K562 (cell line): Measurements from ENCODE around the gene PCDHB2. TPM values are rescaled to one million over a fixed set of nuclear protein-coding genes. Genes with fewer than 3 reads are reported as not detected.
"Not testable (repeated sequence)": the region's sequence is repeated elsewhere in the genome, so short reads cannot be mapped to it uniquely, and the experiment has no call there.

ENCODE experiments used
- ATAC-seq: fragments of 200-7000 bp; cut with Tn5 transposase; 3 replicates; pipeline ENCODE4 v1.9.1; 2020; ENCODE audit warnings: moderate library complexity
- BruUV-seq: library from RNA; stranded (reverse); fragments of 400-500 nt; replicated peaks from 2 replicates; lab custom pipeline; 2021; lab: Mats Ljungman, UMichigan
- CTCF ChIA-PET: fragments of 300-600 bp; formaldehyde crosslinking; extraction: SDS; loops from one replicate; lab custom pipeline; 2021; ENCODE audit warnings: low intra/inter-chr PET ratio; lab: Yijun Ruan, JAX
- POLR2A ChIA-PET: fragments of 300-600, 350-650 bp; sonication (Branson Sonifier 250); formaldehyde crosslinking; extraction: SDS; loops from one replicate; lab custom pipeline; 2021; ENCODE audit warnings: antibody characterized with exemption, inconsistent platforms; lab: Yijun Ruan, JAX
- DNase-seq, 4 experiments: peaks; one replicate each; pipeline versions ENCODE4 v3.0.0 to v3.0.0-alpha.2; 2011 to 2018; ENCODE audit warnings: low spot score in 3 of 4, mixed read lengths in 3 of 4; ENCODE audit errors: extremely low read depth in 1 of 4
- FAIRE-seq: peaks from 2 replicates; lab custom pipeline; 2011; peaks lifted over from hg19 to GRCh38; lab: Jason Lieb, UNC
- H2AFZ ChIP-seq: 2 replicates; pipeline ENCODE4 v1.6.0; 2011; ENCODE audit warnings: low read depth, low read length, control low read depth, inconsistent platforms
- H3K27ac ChIP-seq: fragments of 200-600 bp; 3 replicates; pipeline ENCODE4 v1.8.0; 2011; ENCODE audit warnings: low read depth, mild to moderate bottlenecking, control low read depth, inconsistent platforms, low read length, moderate library complexity, mixed read lengths; ENCODE audit errors: extremely low read depth
- H3K27me3 ChIP-seq, 2 experiments: fragments of 300-600 bp in 1 of 2; 2 replicates in 1 of 2; 3 replicates in 1 of 2; pipeline versions ENCODE4 v1.6.0 to v1.8.0; 2011; ENCODE audit warnings: inconsistent platforms in 2 of 2, low read length in 2 of 2, mild to moderate bottlenecking in 1 of 2, mixed read lengths in 1 of 2, moderate library complexity in 1 of 2; ENCODE audit not compliant: control insufficient read depth in 2 of 2, insufficient read depth in 2 of 2
- H3K36me3 ChIP-seq: fragments of 300-600 bp; 3 replicates; pipeline ENCODE4 v1.8.0; 2011; ENCODE audit warnings: mild to moderate bottlenecking, low read length, inconsistent platforms; ENCODE audit not compliant: control insufficient read depth, insufficient read depth
- H3K4me1 ChIP-seq, 2 experiments: fragments of 200-600 bp in 1 of 2; replicated peaks in 1 of 2; 2 replicates in 1 of 2; 3 replicates in 1 of 2; pipeline versions ENCODE4 v1.5.1 to v1.8.0; 2011; ENCODE audit warnings: inconsistent platforms in 2 of 2, low read length in 2 of 2, mild to moderate bottlenecking in 1 of 2, mixed read lengths in 1 of 2, moderate library complexity in 1 of 2; ENCODE audit not compliant: control insufficient read depth in 2 of 2, insufficient read depth in 2 of 2
- H3K4me2 ChIP-seq: 2 replicates; pipeline ENCODE4 v1.6.1; 2011; ENCODE audit warnings: low read length, control low read depth, inconsistent platforms, mixed read lengths; ENCODE audit not compliant: insufficient read depth
- H3K4me3 ChIP-seq: fragments of 200-600 bp; sonication (generic), shearing (Covaris generic); 2 replicates; pipeline ENCODE4 v1.5.1; 2016; ENCODE audit warnings: control low read depth, inconsistent platforms
- H3K79me2 ChIP-seq: fragments of 200-600 bp; 3 replicates; pipeline ENCODE4 v1.8.0; 2011; ENCODE audit warnings: low read length, inconsistent platforms; ENCODE audit not compliant: control insufficient read depth, insufficient read depth
- H3K9ac ChIP-seq, 2 experiments: 2 replicates each; pipeline versions ENCODE4 v1.6.0 to v1.6.1; 2011; ENCODE audit warnings: low read depth in 2 of 2, low read length in 2 of 2, control low read depth in 1 of 2, inconsistent platforms in 1 of 2, mild to moderate bottlenecking in 1 of 2, mixed read lengths in 1 of 2; ENCODE audit not compliant: insufficient read depth in 1 of 2
- H3K9me1 ChIP-seq: one replicate; pipeline ENCODE4 v1.6.0; 2011; ENCODE audit warnings: inconsistent platforms, mild to moderate bottlenecking, low read length, moderate library complexity; ENCODE audit not compliant: control insufficient read depth, insufficient read depth
- H3K9me3 ChIP-seq: replicated peaks from 2 replicates; pipeline ENCODE4 v1.5.1; 2011; ENCODE audit warnings: low read depth, low read length, inconsistent platforms; ENCODE audit not compliant: control insufficient read depth, insufficient read depth
- H4K20me1 ChIP-seq: replicated peaks from 2 replicates; pipeline ENCODE4 v1.6.1; 2011; ENCODE audit warnings: low read length, inconsistent platforms, mixed read lengths; ENCODE audit not compliant: control insufficient read depth, insufficient read depth
- WGBS: fragments of 100-300 bp; shearing (Covaris generic); methylation state at CpG from one replicate; pipeline ENCODE4 v1.1.6; 2016; ENCODE audit warnings: low coverage, mixed read lengths; ENCODE audit not compliant: insufficient coverage; ENCODE audit errors: missing lambda C conversion rate; 5-methylcytosine and 5-hydroxymethylcytosine counted together
- in situ Hi-C: fragments of 300-500 bp; cut with MboI; formaldehyde crosslinking; loops from 4 replicates; pipeline ENCODE4 v1.15.0; 2018; ENCODE audit warnings: inconsistent platforms, mixed read lengths
- intact Hi-C: fragments of 100-400 bp; cut with micrococcal nuclease; formaldehyde crosslinking; loops from 2 replicates; pipeline ENCODE4 v1.14.2; 2022
- polyA plus RNA-seq, 8 experiments: library from polyadenylated mRNA; depleted of rRNA in 4 of 8; stranded (reverse) in 5 of 8; unstranded in 3 of 8; fragments of >200 nt; fragmentation: Nextera tagmentation in 2 of 8; fragmentation: Illumina TruSeq in 1 of 8; extraction: Ambion mirVana in 2 of 8; extraction: Trizol in 1 of 8; gene quantifications; 2 replicates each; pipeline versions ENCODE4 v1.2.1 to v1.2.3, GENCODE V29; 2011 to 2014; ENCODE audit warnings: inconsistent platforms in 1 of 8, missing spikeins in 1 of 8
- total RNA-seq, 7 experiments: library from RNA; depleted of rRNA in 6 of 7; stranded (reverse); fragments of >200 nt in 6 of 7; fragmentation: Illumina TruSeq in 2 of 7; extraction: Trizol in 2 of 7; gene quantifications; 2 replicates each; pipeline versions ENCODE4 v1.2.1 to v1.2.3, GENCODE V29; 2011 to 2021; ENCODE audit warnings: low replicate concordance in 1 of 7

PCDHB2 gene
- total and polyA plus RNA-seq, 9 of the 15 experiments (the other 6 are each of a cell fraction or from before 2014, with no cell fraction given) = 0.10 to 0.22 (median 0.17) TPM; not detected in 5

DNA sequence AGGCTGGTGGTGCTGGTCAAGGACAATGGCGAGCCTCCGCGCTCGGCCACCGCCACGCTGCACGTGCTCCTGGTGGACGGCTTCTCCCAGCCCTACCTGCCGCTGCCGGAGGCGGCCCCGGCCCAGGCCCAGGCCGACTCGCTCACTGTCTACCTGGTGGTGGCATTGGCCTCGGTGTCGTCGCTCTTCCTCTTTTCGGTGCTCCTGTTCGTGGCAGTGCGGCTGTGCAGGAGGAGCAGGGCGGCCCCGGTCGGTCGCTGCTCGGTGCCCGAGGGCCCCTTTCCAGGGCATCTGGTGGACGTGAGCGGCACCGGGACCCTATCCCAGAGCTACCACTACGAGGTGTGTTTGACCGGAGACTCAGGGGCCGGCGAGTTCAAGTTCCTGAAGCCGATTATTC is 42.9 kb downstream of the PCDHB2 start:
- 9% methylated on average over 31 of the region's 34 CpGs for WGBS
- CTCF ChIA-PET = not testable (repeated sequence)

More for the DNA sequence above, 42.9 kb downstream of the PCDHB2 start:
- H4K20me1 ChIP-seq, H3K79me2 ChIP-seq, H3K27me3 ChIP-seq, H3K4me3 ChIP-seq, H3K9me3 ChIP-seq, H3K4me1 ChIP-seq, H2AFZ ChIP-seq, ATAC-seq, in situ Hi-C loops, H3K9me1 ChIP-seq, H3K4me2 ChIP-seq, FAIRE-seq, H3K27ac ChIP-seq, BruUV-seq, intact Hi-C loops, H3K36me3 ChIP-seq, H3K9ac ChIP-seq, DNase-seq: not testable (repeated sequence)
- POLR2A ChIA-PET = interaction anchor here (1.0 kb wide), 1 partner anchor 9 kb away, joined by 3 read pairs; no protein-coding TSS in a partner anchor

Other genes starting within 250 kb of the PCDHB2 start
Only the 7 nearest of the 27 such genes appear.
- gene PCDHB1, start 43.2 kb upstream of the PCDHB2 start, total RNA-seq (2014; rRNA removed) = not detected in 2 replicates
- gene PCDHB1, start 43.2 kb upstream of the PCDHB2 start, total RNA-seq (2014; rRNA removed; fragmentation: Illumina TruSeq; extraction: Trizol) = not detected in 2 replicates
- gene PCDHB1, start 43.2 kb upstream of the PCDHB2 start, total RNA-seq (2015; rRNA removed; fragmentation: Illumina TruSeq; extraction: Trizol) = not detected in 2 replicates
- gene PCDHB1, start 43.2 kb upstream of the PCDHB2 start, total RNA-seq (2021) = not detected in 2 replicates
- gene PCDHB1, start 43.2 kb upstream of the PCDHB2 start, polyA plus RNA-seq (2011; rRNA removed) = not detected in 2 replicates
- not detected in 2 replicates for gene PCDHB1, start 43.2 kb upstream of the PCDHB2 start, polyA plus RNA-seq (2014; fragmentation: Illumina TruSeq; extraction: Trizol)
- gene PCDHB1, start 43.2 kb upstream of the PCDHB2 start, polyA plus RNA-seq (2014; fragmentation: Nextera tagmentation; extraction: Ambion mirVana) = not detected
- gene PCDHB1, start 43.2 kb upstream of the PCDHB2 start, polyA plus RNA-seq (2014; rRNA removed) = not detected in 2 replicates
- gene PCDHB3, start 5.9 kb downstream of the PCDHB2 start, total RNA-seq (2014; rRNA removed) = not detected in 2 replicates
- not detected in 2 replicates for gene PCDHB3, start 5.9 kb downstream of the PCDHB2 start, total RNA-seq (2014; rRNA removed; fragmentation: Illumina TruSeq; extraction: Trizol)
- not detected in 2 replicates for gene PCDHB3, start 5.9 kb downstream of the PCDHB2 start, total RNA-seq (2015; rRNA removed; fragmentation: Illumina TruSeq; extraction: Trizol)
- gene PCDHB3, start 5.9 kb downstream of the PCDHB2 start, total RNA-seq (2021) = not detected in 2 replicates
- not detected in 2 replicates for gene PCDHB3, start 5.9 kb downstream of the PCDHB2 start, polyA plus RNA-seq (2011; rRNA removed)
- gene PCDHB3, start 5.9 kb downstream of the PCDHB2 start, polyA plus RNA-seq (2014; fragmentation: Illumina TruSeq; extraction: Trizol) = not detected in 2 replicates
- gene PCDHB3, start 5.9 kb downstream of the PCDHB2 start, polyA plus RNA-seq (2014; fragmentation: Nextera tagmentation; extraction: Ambion mirVana) = not detected
- gene PCDHB3, start 5.9 kb downstream of the PCDHB2 start, polyA plus RNA-seq (2014; rRNA removed) = not detected in 2 replicates
- gene PCDHB4, start 27.2 kb downstream of the PCDHB2 start, total RNA-seq (2014; rRNA removed) = not detected in 2 replicates
- gene PCDHB4, start 27.2 kb downstream of the PCDHB2 start, total RNA-seq (2014; rRNA removed; fragmentation: Illumina TruSeq; extraction: Trizol) = not detected in 2 replicates
- not detected in 2 replicates for gene PCDHB4, start 27.2 kb downstream of the PCDHB2 start, total RNA-seq (2015; rRNA removed; fragmentation: Illumina TruSeq; extraction: Trizol)
- gene PCDHB4, start 27.2 kb downstream of the PCDHB2 start, total RNA-seq (2021) = not detected in 2 replicates
- gene PCDHB4, start 27.2 kb downstream of the PCDHB2 start, polyA plus RNA-seq (2011; rRNA removed) = not detected in 2 replicates
- gene PCDHB4, start 27.2 kb downstream of the PCDHB2 start, polyA plus RNA-seq (2014; fragmentation: Illumina TruSeq; extraction: Trizol) = not detected in 2 replicates
- gene PCDHB4, start 27.2 kb downstream of the PCDHB2 start, polyA plus RNA-seq (2014; fragmentation: Nextera tagmentation; extraction: Ambion mirVana) = not detected
- not detected in 2 replicates for gene PCDHB4, start 27.2 kb downstream of the PCDHB2 start, polyA plus RNA-seq (2014; rRNA removed)
- 0.29 TPM in 1 of 2 replicates, not detected in the other for gene PCDHB5, start 40.6 kb downstream of the PCDHB2 start, total RNA-seq (2014; rRNA removed)
- gene PCDHB5, start 40.6 kb downstream of the PCDHB2 start, total RNA-seq (2014; rRNA removed; fragmentation: Illumina TruSeq; extraction: Trizol) = not detected in 2 replicates
- gene PCDHB5, start 40.6 kb downstream of the PCDHB2 start, total RNA-seq (2015; rRNA removed; fragmentation: Illumina TruSeq; extraction: Trizol) = not detected in 2 replicates
- gene PCDHB5, start 40.6 kb downstream of the PCDHB2 start, total RNA-seq (2021) = not detected in 2 replicates
- gene PCDHB5, start 40.6 kb downstream of the PCDHB2 start, polyA plus RNA-seq (2011; rRNA removed) = not detected in 2 replicates
- not detected in 2 replicates for gene PCDHB5, start 40.6 kb downstream of the PCDHB2 start, polyA plus RNA-seq (2014; fragmentation: Illumina TruSeq; extraction: Trizol)
- gene PCDHB5, start 40.6 kb downstream of the PCDHB2 start, polyA plus RNA-seq (2014; fragmentation: Nextera tagmentation; extraction: Ambion mirVana) = not detected
- gene PCDHB5, start 40.6 kb downstream of the PCDHB2 start, polyA plus RNA-seq (2014; rRNA removed) = not detected in 2 replicates
- gene PCDHB6, start 55.4 kb downstream of the PCDHB2 start, total RNA-seq (2014; rRNA removed) = not detected in 2 replicates
- gene PCDHB6, start 55.4 kb downstream of the PCDHB2 start, total RNA-seq (2014; rRNA removed; fragmentation: Illumina TruSeq; extraction: Trizol) = not detected in 2 replicates
- not detected in 2 replicates for gene PCDHB6, start 55.4 kb downstream of the PCDHB2 start, total RNA-seq (2015; rRNA removed; fragmentation: Illumina TruSeq; extraction: Trizol)
- gene PCDHB6, start 55.4 kb downstream of the PCDHB2 start, total RNA-seq (2021) = not detected in 2 replicates
- gene PCDHB6, start 55.4 kb downstream of the PCDHB2 start, polyA plus RNA-seq (2011; rRNA removed) = not detected in 2 replicates
- gene PCDHB6, start 55.4 kb downstream of the PCDHB2 start, polyA plus RNA-seq (2014; fragmentation: Illumina TruSeq; extraction: Trizol) = not detected in 2 replicates
- gene PCDHB6, start 55.4 kb downstream of the PCDHB2 start, polyA plus RNA-seq (2014; fragmentation: Nextera tagmentation; extraction: Ambion mirVana) = not detected
- not detected in 2 replicates for gene PCDHB6, start 55.4 kb downstream of the PCDHB2 start, polyA plus RNA-seq (2014; rRNA removed)
- gene PCDHB7, start 78.0 kb downstream of the PCDHB2 start, total RNA-seq (2014; rRNA removed) = not detected in 2 replicates
- gene PCDHB7, start 78.0 kb downstream of the PCDHB2 start, total RNA-seq (2014; rRNA removed; fragmentation: Illumina TruSeq; extraction: Trizol) = not detected in 2 replicates
- gene PCDHB7, start 78.0 kb downstream of the PCDHB2 start, total RNA-seq (2015; rRNA removed; fragmentation: Illumina TruSeq; extraction: Trizol) = not detected in 2 replicates
- gene PCDHB7, start 78.0 kb downstream of the PCDHB2 start, total RNA-seq (2021) = not detected in 2 replicates
- gene PCDHB7, start 78.0 kb downstream of the PCDHB2 start, polyA plus RNA-seq (2011; rRNA removed) = not detected in 2 replicates
- gene PCDHB7, start 78.0 kb downstream of the PCDHB2 start, polyA plus RNA-seq (2014; fragmentation: Illumina TruSeq; extraction: Trizol) = not detected in 2 replicates
- not detected for gene PCDHB7, start 78.0 kb downstream of the PCDHB2 start, polyA plus RNA-seq (2014; fragmentation: Nextera tagmentation; extraction: Ambion mirVana)
- not detected in 2 replicates for gene PCDHB7, start 78.0 kb downstream of the PCDHB2 start, polyA plus RNA-seq (2014; rRNA removed)
- not detected in 2 replicates for gene PCDHB8, start 83.2 kb downstream of the PCDHB2 start, total RNA-seq (2014; rRNA removed)
- not detected in 2 replicates for gene PCDHB8, start 83.2 kb downstream of the PCDHB2 start, total RNA-seq (2014; rRNA removed; fragmentation: Illumina TruSeq; extraction: Trizol)
- not detected in 2 replicates for gene PCDHB8, start 83.2 kb downstream of the PCDHB2 start, total RNA-seq (2015; rRNA removed; fragmentation: Illumina TruSeq; extraction: Trizol)
- not detected in 2 replicates for gene PCDHB8, start 83.2 kb downstream of the PCDHB2 start, total RNA-seq (2021)
- not detected in 2 replicates for gene PCDHB8, start 83.2 kb downstream of the PCDHB2 start, polyA plus RNA-seq (2011; rRNA removed)
- gene PCDHB8, start 83.2 kb downstream of the PCDHB2 start, polyA plus RNA-seq (2014; fragmentation: Illumina TruSeq; extraction: Trizol) = not detected in 2 replicates
- not detected for gene PCDHB8, start 83.2 kb downstream of the PCDHB2 start, polyA plus RNA-seq (2014; fragmentation: Nextera tagmentation; extraction: Ambion mirVana)
- gene PCDHB8, start 83.2 kb downstream of the PCDHB2 start, polyA plus RNA-seq (2014; rRNA removed) = not detected in 2 replicates